ENCODE data around the gene ELFN1. TPM values are rescaled to one million over a fixed set of nuclear protein-coding genes. Genes with fewer than 3 reads are reported as not detected.

The ELFN1 gene
- total RNA-seq, 1 donor, result 12.7 TPM

DNA sequence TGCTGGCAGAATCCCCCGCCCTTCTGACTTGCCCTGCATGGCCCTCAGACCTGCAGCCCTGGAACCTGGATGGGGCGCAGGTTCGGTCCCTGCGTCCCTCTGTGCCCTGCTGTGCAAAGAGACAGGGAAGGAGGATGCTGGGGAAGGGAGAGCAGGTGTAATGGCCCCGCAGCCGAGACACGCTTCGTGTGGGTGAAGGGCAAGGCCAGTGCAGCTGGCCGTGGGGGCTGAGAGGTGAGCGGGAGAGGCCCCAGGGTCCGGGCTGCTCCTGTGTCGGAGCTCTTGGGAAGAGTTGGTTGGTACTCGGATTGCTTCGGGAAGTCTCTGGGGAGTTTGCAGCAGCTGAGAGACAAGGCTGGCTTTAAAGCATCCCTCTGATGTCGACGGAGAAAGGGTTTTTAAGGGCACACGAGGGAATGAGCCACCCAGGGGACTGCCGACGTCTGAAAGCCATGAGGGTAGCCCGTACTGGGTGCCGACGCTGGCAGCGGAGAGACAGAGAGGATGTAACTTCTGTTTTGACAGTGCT is 6.5 kb downstream of the ELFN1 start:
- peaks cover 4% of the 10 kb centered on the region for H3K27me3 ChIP-seq (ENCODE audit: insufficient read depth, low read length)
- H3K79me2 ChIP-seq (ENCODE audit: insufficient read depth, low read length), result peaks cover 23% of the 10 kb centered on the region
- peak; percentile 25 for DNase-seq (ENCODE audit: insufficient read length, low spot score, missing footprints)
- no peaks in the 10 kb centered on the region for H3K36me3 ChIP-seq (ENCODE audit: insufficient read depth, low read length)
- TF ChIP-seq, protein P1, sequence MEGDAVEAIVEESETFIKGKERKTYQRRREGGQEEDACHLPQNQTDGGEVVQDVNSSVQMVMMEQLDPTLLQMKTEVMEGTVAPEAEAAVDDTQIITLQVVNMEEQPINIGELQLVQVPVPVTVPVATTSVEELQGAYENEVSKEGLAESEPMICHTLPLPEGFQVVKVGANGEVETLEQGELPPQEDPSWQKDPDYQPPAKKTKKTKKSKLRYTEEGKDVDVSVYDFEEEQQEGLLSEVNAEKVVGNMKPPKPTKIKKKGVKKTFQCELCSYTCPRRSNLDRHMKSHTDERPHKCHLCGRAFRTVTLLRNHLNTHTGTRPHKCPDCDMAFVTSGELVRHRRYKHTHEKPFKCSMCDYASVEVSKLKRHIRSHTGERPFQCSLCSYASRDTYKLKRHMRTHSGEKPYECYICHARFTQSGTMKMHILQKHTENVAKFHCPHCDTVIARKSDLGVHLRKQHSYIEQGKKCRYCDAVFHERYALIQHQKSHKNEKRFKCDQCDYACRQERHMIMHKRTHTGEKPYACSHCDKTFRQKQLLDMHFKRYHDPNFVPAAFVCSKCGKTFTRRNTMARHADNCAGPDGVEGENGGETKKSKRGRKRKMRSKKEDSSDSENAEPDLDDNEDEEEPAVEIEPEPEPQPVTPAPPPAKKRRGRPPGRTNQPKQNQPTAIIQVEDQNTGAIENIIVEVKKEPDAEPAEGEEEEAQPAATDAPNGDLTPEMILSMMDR (IDR thresholded peaks at IDR 0.05; ENCODE audit: extremely low read depth, low read depth, low read length), result no peak
- H3K4me1 ChIP-seq (ENCODE audit: insufficient read depth, low read length), result no peaks in the 10 kb centered on the region
- H3K4me2 ChIP-seq (ENCODE audit: insufficient read depth, low read length), result no peak overlapping the region
- H3K9me3 ChIP-seq (ENCODE audit: low read depth, low read length), result no peaks in the 10 kb centered on the region
- no peak overlapping the region for H2AFZ ChIP-seq (ENCODE audit: low read length)
- no peak overlapping the region for H3K4me3 ChIP-seq (ENCODE audit: insufficient read depth, low read length)
- H3K27ac ChIP-seq (ENCODE audit: low read depth, low read length), result no peak overlapping the region
- no peaks in the 10 kb centered on the region for H4K20me1 ChIP-seq (ENCODE audit: insufficient read depth, low read length)

DNA sequence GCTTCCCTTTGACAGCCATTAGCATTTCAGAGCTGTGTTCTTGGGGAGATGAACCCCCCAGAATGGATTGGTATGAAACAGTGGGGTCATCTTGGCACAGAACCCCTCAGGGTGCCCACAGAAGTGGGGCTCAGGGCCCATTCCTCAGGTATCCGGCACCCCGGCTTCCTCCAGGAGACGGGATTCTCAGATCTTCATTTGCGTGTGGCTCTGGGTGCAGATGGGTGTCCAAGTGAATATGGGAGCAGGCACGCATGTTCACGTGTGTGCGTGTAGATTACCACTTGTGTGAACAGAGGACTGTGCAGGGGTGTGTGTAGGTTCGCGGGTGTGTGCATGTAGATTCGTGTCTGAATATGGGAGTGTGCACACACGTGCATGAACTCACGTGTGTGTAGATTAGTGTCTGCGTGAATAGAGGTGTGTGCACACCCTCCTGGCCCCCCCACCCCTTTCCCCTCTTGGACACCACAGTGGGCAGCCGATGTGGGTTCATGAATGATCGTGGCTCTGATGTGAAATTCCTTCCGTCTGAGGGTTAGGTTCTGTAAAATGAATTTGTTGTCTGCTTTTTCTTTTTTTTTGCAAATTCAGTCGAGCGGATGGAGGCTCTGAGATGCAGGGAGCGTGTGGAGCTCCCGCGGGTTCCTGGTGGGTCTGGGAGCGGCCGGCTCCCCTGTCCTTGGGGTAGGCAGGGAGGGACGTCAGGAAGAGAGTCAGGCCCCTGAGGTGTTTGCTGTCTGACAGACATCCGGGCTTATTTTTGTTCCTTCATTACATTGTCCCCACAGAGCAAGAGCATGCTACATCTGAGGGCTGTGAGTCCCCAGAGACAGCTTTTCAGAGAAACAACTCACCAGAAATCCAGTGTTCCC is 7.4 kb downstream of the ELFN1 start:
- no peak overlapping the region for H3K4me3 ChIP-seq (ENCODE audit: insufficient read depth, low read length)
- H3K27me3 ChIP-seq (ENCODE audit: insufficient read depth, low read length), result peaks cover 4% of the 10 kb centered on the region
- no peak overlapping the region for H2AFZ ChIP-seq (ENCODE audit: low read length)
- TF ChIP-seq, protein P1 (IDR thresholded peaks at IDR 0.05; ENCODE audit: extremely low read depth, low read depth, low read length), result no peak
- H3K79me2 ChIP-seq (ENCODE audit: insufficient read depth, low read length), result peaks cover 25% of the 10 kb centered on the region
- H3K27ac ChIP-seq (ENCODE audit: low read depth, low read length), result no peak overlapping the region
- no peaks in the 10 kb centered on the region for H3K36me3 ChIP-seq (ENCODE audit: insufficient read depth, low read length)
- H3K4me2 ChIP-seq (ENCODE audit: insufficient read depth, low read length), result no peak overlapping the region
- H4K20me1 ChIP-seq (ENCODE audit: insufficient read depth, low read length), result no peaks in the 10 kb centered on the region
- H3K9me3 ChIP-seq (ENCODE audit: low read depth, low read length), result no peaks in the 10 kb centered on the region
- peak; percentile 66 for DNase-seq (ENCODE audit: insufficient read length, low spot score, missing footprints)
- no peaks in the 10 kb centered on the region for H3K4me1 ChIP-seq (ENCODE audit: insufficient read depth, low read length)

DNA sequence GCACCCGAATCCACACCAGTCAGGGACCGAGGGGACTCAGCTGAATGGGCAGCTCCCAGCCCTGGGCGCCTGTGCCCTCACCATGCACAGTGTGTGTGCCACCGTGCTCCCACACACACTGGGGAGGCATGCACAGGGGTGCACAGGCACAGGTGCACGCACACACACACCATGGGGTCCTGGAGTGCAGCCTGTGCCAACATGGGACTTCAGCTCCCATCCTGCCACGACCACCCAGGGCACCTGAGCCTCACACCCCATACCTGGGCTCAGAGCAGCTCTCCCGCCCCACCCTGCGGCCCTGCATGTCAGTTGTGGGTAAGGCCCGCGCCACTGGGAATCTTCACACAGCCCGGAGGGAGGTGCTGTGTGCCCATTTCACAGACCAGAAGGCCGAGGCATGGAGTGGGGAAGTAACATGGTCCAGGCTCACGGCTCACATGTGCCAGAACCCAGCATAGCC is 8.0 kb downstream of the ELFN1 start:
- TF ChIP-seq, protein P1 (IDR thresholded peaks at IDR 0.05; ENCODE audit: extremely low read depth, low read depth, low read length), result no peak
- Histone ChIP-seq H3K9me3 (ENCODE audit: low read depth, low read length) (no peaks in the 10 kb centered on the region), H3K4me2 (ENCODE audit: insufficient read depth, low read length) (no peak overlapping the region), H4K20me1 (ENCODE audit: insufficient read depth, low read length) (no peaks in the 10 kb centered on the region), H3K27ac (ENCODE audit: low read depth, low read length) (no peak overlapping the region), H3K36me3 (ENCODE audit: insufficient read depth, low read length) (no peaks in the 10 kb centered on the region), H2AFZ (ENCODE audit: low read length) (no peak overlapping the region), H3K27me3 (ENCODE audit: insufficient read depth, low read length) (peaks cover 4% of the 10 kb centered on the region), H3K4me3 (ENCODE audit: insufficient read depth, low read length) (no peak overlapping the region), H3K4me1 (ENCODE audit: insufficient read depth, low read length) (no peaks in the 10 kb centered on the region), H3K79me2 (ENCODE audit: insufficient read depth, low read length) (peaks cover 25% of the 10 kb centered on the region)
- DNase-seq (ENCODE audit: insufficient read length, low spot score, missing footprints), result no peak

Measured in osteoblast (primary cell).